Left kidney (tissue), 2 donors: ENCODE results near the gene CDK19. TPM values are rescaled to one million over a fixed set of nuclear protein-coding genes. Genes with fewer than 3 reads are reported as not detected.

ENCODE experiments used
- DNase-seq: peaks from one replicate; pipeline ENCODE4 v3.0.0-alpha.2; 2013
- polyA plus RNA-seq: library from polyadenylated mRNA; unstranded; fragments of 120-200 nt; gene quantifications from one replicate; pipeline ENCODE4 v1.2.1, GENCODE V29; 2013; ENCODE audit not compliant: insufficient read length

The CDK19 gene
- polyA plus RNA-seq, 1 donor, result 43.8 TPM

- DNase-seq, result no peak
Observed at GRCh38 chr6:110661414-110661813, 153.9 kb downstream of the CDK19 start.

- DNase-seq, result no peak
Observed at GRCh38 chr6:110660066-110660655, 155.1 kb downstream of the CDK19 start.

GRCh38 chr6:110658631-110659211, 156.5 kb downstream of the CDK19 start:
- DNase-seq, result no peak

- DNase-seq, result no peak
Observed at GRCh38 chr6:110656492-110656891, 158.8 kb downstream of the CDK19 start.

- DNase-seq, result no peak
Observed at GRCh38 chr6:110655821-110656220, 159.4 kb downstream of the CDK19 start.

- DNase-seq, result no peak
Observed at GRCh38 chr6:110654096-110654820, 161.0 kb downstream of the CDK19 start.

GRCh38 chr6:110653381-110653780, 161.9 kb downstream of the CDK19 start:
- no peak for DNase-seq

GRCh38 chr6:110652520-110652919, 162.7 kb downstream of the CDK19 start:
- DNase-seq, result no peak

GRCh38 chr6:110650755-110651154, 164.5 kb downstream of the CDK19 start:
- DNase-seq, result no peak

GRCh38 chr6:110649704-110650103, 165.6 kb downstream of the CDK19 start:
- DNase-seq, result no peak

GRCh38 chr6:110646951-110647910, 168.0 kb downstream of the CDK19 start:
- DNase-seq, result no peak

- DNase-seq, result no peak
Observed at GRCh38 chr6:110646419-110646698, 168.9 kb downstream of the CDK19 start.

GRCh38 chr6:110645685-110646418, 169.4 kb downstream of the CDK19 start:
- no peak for DNase-seq

GRCh38 chr6:110643175-110643574, 172.1 kb downstream of the CDK19 start:
- no peak for DNase-seq

GRCh38 chr6:110642711-110643110, 172.6 kb downstream of the CDK19 start:
- DNase-seq, result no peak

- DNase-seq, result no peak
Observed at GRCh38 chr6:110636781-110637180, 178.5 kb downstream of the CDK19 start.

GRCh38 chr6:110635096-110635495, 180.2 kb downstream of the CDK19 start:
- DNase-seq, result no peak

GRCh38 chr6:110633731-110634213, 181.5 kb downstream of the CDK19 start:
- no peak for DNase-seq

GRCh38 chr6:110629153-110629552, 186.1 kb downstream of the CDK19 start:
- DNase-seq, result no peak

- DNase-seq, result no peak
Observed at GRCh38 chr6:110628330-110628729, 186.9 kb downstream of the CDK19 start.

GRCh38 chr6:110626442-110626841, 188.8 kb downstream of the CDK19 start:
- no peak for DNase-seq

GRCh38 chr6:110625883-110626282, 189.4 kb downstream of the CDK19 start:
- no peak for DNase-seq
